Skin of body (tissue), 2 donors: ENCODE measurements around the gene AKAP11. TPM values are rescaled to one million over a fixed set of nuclear protein-coding genes. Genes with fewer than 3 reads are reported as not detected.
"Not testable (repeated sequence)": the region's sequence is repeated elsewhere in the genome, so short reads cannot be mapped to it uniquely, and the experiment has no call there.

ENCODE experiments used
- DNase-seq: peaks from one replicate; lab custom pipeline; 2025; lab: John Stamatoyannopoulos, UW
- total RNA-seq: library from RNA; depleted of rRNA; stranded (reverse); fragments of >200 nt; gene quantifications from one replicate; pipeline ENCODE4 v1.2.3, GENCODE V29; 2014

Gene AKAP11, protein sequence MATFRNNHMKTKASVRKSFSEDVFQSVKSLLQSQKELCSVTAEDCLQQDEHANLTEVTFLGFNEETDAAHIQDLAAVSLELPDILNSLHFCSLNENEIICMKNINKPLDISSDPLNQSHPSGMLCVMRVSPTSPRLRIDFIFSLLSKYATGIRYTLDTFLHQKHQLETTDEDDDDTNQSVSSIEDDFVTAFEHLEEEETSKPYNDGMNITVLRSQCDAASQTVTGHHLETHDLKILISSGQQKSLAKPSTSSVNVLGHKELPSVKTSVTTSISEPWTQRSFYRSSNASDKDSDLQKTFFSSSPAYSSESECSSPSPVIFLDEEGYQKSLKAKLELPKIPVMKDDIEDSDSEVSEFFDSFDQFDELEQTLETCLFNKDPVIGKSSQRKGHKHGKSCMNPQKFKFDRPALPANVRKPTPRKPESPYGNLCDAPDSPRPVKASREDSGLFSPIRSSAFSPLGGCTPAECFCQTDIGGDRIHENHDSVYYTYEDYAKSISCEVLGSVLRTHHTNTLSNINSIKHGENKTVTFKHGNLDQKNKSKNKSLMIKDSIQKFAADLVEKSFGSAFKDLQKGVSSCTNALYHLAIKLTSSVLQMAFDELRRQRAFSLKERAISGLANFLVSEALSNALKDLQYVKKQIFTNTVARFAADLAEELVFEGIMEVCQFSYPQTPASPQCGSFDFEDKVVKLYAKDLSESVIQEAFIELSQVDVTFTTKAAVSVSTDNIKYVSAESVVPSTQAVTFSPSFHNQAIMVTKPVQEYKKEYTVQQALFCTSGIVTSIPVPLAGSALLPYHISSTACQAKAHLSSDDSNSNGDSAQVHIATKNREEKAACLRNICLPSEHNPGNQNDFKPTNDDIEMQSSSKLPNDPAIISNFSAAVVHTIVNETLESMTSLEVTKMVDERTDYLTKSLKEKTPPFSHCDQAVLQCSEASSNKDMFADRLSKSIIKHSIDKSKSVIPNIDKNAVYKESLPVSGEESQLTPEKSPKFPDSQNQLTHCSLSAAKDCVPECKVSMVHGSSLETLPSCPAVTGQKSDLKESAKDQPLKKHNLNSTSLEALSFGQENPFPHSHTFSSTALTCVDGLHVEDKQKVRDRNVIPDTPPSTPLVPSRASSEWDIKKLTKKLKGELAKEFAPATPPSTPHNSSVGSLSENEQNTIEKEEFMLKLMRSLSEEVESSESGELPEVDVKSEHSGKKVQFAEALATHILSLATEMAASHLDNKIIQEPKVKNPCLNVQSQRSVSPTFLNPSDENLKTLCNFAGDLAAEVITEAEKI (N-terminal part only)
- 28.7 TPM for total RNA-seq

DNA sequence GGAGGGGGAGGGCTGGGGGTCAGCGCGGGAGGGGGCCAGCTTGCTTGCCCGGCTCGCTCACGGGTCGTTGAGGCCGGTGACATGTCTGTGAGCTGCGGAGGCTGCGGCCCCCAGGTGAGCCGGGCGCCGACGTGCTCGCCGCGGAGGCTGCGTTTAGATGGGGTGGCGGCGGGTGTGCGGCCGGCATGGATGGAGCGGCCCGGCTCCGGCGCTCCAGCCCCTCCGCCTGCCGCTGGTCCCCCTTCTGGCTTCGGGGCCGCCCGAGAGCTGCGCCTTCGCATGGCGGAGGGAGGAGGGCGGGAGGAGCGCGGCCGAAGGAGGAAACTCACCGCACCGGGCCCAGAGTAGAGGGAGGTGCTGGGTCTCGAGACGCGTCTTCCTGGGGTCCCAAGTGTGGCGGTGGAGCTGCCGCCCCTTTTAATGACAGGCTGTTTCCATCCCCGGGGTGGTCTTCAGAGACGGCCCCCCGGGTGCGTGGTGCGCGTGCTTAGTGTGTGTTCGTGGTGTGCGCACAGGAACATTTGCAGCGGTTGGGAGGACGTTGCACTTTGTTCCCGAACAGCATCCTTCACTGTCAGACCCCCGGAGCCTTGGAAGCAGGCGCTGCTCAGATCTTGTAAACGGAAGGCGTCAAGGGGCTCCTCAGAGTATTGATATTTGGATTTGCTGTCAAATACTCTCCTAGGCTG lies at the start of gene AKAP11:
Gene AKAP11 (plus strand): TSS at position 38 of the 689 bp plus-strand sequence. CDS start 14,197 bp downstream, outside the sequence.
- peak; percentile 51 for DNase-seq

DNA sequence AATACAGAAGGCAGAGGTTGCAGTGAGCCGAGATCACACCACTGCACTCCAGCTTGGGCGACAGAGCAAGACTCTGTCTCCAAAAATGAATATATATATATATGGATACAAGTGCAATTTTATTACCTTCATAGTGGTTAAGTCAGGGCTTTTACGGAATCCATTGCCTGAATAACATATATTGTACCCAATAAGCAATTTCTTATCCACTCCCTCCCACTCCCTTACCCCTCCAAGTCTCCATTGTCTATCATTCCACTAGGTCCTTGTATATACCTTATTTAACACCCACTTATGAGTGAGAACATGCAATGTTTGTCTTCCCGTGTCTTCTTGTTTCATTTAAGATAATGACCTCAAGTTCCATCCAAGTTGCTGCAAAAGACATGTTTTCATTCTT lies 48.3 kb upstream of the AKAP11 start:
- no peak for DNase-seq

DNA sequence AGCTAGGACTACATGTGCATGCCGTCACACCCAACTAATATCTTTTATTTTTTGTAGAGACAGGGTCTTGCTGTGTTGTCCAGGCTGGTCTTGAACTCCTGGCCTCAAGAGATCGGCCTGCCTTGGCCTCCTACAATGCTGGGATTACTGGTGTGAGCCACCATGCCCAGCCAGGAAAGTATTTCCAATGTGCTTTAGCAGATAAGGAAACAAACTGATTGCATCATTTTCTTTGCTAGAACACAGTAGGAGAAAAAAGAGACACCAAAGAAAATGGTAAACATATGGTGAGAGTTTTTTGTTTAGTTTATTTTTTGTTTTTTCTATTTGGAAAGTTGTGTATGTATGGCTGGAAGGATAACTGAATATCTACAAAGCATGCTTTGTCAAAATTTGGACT lies 46.9 kb upstream of the AKAP11 start:
- no peak for DNase-seq

DNA sequence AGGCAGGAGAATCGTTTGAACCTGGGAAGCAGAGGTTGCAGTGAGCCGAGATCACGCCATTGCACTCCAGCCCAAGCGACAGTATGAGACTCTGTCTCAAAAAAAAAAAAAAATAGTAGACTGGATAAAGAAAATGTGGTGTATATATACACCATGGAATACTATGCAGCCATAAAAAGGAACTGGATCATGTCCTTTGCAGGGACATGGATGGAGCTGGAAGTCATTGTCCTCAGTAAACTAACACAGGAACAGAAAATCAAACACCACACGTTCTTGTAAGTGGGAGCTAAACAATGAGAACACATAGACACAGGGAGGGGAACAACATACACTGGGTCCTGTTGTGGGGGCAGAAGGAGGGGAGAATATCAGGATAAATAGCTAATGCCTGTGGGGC lies 45.2 kb upstream of the AKAP11 start:
- DNase-seq = not testable (repeated sequence)

DNA sequence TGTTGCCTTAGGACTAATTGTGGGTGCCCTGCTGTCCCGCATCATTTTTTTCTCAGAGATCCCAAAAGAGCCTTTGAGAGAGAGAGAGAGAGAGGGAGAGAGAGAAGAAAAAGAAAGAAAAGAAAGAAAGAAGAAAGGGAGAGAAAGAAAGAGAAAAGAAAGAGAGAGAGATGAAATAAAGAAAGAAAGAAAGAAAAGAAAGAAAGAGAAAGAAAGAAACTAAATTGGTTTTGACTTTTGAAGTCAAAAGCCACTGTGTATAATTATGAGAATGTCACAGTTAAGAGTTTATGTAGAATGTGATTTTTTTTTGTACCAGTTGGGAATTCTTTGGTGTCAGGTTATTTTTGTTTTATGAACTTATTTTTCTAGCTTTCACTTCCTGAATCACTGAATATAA lies 43.4 kb upstream of the AKAP11 start:
- no peak for DNase-seq

DNA sequence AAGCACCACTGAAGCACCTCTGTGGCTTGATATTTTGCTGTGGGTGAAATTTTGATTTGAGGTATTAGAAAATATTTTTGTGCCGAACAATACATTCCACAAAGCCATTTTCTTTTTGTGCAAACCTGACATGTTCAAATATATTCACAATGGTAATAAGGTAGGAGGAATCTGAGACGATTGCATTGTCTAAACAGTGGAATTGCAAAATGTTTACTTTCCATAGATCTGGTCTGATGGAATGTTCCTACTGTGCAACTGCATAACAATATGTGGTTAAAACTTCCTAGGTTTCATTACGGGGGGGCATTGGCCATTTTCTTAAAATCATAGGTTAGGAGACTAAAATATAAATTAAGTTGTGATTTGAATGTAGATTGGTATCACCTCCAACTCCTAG lies 42.7 kb upstream of the AKAP11 start:
- DNase-seq = no peak

DNA sequence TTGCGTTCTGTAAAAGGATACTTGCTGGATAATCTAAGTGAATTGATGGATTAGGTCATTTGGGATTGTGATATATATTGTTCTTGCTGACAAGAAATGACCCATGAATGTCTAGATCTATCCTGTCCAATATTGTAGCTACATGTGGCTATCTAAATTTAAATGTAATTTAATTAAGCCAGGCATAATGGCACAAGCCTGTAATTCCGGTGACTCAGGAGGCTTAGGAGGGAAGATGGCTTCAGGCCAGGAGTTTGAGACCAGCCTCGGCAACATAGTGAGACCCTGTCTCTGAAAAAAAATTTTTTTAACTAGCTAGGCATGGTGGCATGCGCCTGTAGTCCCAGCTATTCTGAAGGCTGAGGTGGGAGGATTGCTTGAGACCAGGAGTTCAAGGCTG lies 39.3 kb upstream of the AKAP11 start:
- no peak for DNase-seq

DNA sequence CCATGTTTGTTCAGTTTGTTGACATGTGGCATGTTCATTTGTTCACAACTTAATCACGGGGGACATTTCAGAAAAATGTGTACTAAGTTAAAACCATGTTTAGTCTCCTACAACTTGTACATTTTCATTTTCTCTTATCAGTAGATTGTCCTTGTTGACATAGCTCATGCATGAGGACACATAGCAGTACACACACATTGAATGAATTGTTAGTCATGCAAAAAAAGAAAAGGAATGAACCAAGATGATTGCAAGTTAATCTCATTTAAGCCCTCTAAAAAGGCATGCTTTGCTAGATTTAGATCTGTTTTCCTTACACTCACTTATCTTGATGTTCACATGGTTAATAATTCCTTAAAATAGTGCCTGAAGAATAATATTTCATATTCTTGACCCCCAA lies 38.2 kb upstream of the AKAP11 start:
- no peak for DNase-seq

DNA sequence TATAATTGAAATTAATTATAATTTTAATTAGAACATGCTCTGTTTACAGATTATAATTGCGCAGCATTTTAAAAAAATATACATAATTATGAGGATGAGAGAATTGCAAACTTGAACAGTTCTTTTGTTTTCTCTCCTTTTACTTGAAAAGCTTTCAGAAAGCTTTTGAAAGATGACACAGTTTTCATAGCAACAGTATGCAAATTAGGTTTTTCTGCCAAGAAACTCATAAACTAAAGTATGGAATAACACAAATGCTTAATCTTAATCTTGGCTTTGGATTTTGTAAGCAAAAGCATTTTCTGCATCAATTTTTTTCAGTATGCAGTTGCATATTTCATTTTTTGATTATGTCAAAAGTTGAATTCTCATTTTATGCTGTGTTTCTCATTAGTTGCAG lies 32.8 kb upstream of the AKAP11 start:
- DNase-seq = peak; percentile 40

DNA sequence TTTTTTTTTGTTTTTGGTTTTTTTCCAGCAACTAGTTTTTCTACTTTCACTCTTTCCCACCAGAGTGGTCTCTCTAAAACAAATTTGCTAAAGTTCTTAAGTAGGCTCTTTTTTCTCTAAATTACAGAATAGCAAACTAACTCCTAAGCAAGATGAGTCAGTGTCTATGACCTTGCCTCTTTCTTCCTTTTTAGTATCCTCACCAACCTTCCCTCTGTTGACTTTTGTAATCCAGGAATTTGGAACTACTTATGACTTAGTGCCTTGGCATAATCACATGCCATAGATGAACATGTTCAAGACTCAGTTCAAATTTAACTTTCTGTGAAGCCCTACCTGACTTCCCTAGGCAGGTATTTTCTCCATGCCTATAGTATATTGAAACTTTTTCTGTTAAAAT lies 32.3 kb upstream of the AKAP11 start:
- no peak for DNase-seq

DNA sequence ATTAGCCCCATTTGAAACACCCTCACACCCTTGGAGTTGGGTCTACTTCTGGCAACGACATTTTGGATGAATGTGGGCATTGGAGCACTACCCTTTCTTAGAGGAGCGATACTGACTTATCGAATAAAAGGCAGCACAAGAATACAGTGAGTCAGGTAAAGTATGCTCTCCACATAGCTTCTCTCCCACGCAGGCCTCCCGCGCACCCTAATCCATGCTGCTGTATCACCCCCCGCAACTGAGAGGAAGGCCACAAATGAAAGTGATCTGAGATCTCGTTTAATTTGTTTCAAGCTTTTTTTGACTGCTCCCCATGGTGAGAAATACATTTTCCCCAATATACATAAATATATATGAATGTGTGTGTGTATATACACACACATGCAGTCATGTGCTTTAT lies 25.4 kb upstream of the AKAP11 start:
- no peak for DNase-seq

DNA sequence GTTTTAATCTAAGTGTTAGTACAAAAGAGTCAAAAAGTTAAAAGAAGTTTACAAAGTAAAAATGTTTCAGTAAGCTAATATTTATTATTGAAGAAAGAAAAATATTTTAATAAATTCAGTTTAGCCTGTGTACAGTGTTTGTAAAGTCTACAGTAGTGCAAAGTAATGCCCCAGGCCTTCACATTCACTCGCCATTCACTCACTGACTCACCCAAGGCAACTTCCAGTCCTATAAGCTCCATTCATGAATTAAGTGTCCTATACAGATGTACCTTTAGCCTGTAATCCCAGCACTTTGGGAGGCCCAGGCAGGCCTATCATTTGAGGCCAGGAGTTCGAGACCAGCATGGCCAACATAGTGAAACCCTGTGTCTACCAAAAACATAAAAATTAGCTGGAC lies 24.1 kb upstream of the AKAP11 start:
- DNase-seq = no peak

DNA sequence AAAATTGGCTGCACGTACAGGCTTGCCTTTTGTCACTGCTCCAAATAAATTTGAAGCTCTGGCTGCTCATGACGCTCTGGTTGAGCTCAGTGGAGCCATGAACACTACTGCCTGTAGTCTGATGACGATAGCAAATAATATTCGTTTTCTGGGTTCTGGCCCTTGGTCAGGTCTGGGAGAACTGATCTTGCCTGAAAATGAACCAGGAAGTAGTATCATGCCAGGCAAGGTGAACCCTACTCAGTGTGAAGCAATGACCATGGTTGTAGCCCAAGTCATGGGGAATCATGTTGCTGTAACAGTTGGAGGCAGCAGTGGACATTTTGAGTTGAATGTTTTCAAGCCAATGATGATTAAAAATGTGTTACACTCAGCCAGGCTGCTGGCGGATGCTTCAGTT lies 16.1 kb upstream of the AKAP11 start:
- DNase-seq = no peak

DNA sequence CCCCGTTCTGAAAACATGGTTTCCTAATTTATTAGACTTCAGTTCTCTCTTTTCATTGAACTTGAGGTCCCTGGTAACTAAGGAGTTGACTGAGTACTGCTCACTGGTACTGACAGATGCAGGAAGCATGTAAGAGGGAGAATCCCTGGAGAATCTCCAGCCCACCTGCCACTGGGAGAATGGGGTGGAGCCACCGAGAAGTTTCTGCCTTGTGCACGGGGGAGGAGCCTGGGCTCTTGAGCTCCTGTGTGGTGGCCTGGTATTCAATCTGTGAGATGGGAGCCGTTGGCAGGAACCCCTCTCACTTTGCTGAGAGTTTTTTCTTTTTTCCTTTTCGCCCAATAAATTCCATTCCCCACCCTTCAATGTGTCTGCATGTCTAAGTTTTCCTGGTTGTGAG lies 13.2 kb upstream of the AKAP11 start:
- no peak for DNase-seq

DNA sequence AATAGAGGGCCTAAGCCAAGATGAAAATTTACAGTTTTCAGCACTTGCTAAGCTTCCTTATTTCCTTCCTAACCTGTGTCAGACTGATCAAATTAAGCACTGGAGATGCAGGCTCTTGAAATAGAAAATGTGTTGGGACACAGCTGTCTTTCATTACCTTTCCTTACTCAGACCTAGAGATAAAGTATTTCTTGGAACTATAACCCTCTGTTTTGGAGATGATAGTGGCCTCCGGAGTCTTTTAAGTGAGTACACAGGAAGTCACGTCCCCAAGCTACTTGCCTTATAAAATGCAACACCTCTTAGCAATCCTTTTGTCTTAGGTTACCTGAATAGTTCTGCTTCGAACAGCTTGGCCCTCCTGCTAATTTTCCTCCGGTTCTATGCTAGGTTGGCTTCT lies 12.4 kb upstream of the AKAP11 start:
- no peak for DNase-seq

DNA sequence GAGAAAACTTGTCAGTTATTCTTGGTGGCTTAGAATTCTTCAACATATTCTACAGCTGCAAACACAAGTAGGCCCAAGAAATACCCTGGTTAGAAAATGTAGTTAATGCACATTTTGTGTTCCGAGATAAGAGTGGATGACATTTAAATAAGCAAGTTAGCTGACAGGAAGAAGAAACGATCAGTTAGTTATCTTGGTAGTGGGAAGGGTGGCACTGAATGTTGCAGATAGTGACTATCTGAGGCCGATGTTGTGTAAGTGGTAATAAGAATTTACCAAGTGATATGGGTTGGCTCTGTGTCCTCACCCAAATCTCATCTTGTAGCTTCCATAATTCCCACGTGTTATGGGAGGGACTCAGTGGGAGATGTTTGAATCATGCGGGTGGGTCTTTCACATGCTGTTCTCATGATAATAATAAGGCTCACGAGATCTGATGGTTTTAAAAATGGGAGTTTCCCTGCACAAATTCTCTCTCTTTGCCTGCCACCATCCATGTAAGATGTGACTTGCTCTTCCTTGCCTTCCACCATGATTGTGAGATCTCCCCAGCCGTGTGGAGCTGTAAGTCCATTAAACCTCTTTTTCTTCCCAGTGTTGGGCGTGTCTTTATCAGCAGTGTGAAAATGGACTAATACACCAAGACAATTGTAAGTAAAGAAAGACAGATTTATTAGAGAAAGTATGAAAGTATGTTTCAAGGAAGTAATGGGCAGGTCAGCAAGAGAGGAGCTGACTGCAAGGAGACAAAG lies 10.9 kb upstream of the AKAP11 start:
- DNase-seq = no peak

DNA sequence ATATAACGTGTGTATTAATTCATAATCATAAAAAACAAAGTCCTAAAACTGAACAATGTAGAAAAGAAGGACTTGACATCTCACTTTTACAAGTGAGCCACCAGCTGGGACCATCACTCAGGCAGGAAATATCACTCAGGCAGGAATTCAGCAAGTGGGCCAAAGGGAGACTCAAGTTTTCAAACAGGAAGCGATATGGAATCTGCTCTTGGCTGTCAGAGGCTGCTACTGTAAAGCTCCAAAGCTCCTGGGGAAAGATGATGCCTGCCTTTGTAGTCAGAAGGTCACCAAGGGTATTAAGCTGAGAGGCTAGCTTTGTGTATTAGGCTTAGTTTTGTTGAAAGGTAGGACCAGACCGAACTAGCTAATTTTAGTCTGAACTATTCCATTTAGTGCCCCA lies 5.5 kb upstream of the AKAP11 start:
- peak; percentile 42 for DNase-seq

DNA sequence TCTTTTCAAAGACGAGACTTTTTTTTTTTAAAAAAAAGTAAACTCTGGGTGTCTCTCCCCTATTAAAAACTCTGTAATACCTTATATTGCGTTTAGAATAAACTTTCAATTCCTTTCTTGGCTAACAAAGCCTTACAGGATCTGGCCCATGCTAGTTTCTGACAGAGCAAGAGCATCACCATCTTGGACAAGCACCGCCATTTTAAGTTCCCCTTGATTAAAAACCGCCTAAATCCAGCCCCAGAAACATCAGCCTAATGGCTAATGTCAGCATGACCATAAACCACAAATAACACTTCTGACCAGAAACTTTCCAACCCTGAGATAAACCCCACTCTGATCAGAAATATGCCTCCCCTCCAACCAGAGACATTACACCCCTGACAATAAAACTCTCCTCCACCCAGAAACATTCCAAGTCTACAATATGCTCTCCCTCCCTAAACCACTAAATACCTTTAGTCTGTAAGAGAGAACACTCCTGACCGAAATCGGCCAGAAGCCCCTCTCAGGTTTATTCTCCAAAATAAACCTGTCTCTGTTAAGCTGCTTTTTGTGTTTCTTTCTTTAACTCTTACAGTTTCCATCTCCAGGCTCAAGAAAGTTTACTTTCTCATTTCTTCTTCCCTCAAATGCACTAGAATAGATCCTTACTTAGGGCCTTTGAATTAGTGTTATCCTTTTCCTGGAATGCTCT lies 1.6 kb upstream of the AKAP11 start:
- DNase-seq = no peak

DNA sequence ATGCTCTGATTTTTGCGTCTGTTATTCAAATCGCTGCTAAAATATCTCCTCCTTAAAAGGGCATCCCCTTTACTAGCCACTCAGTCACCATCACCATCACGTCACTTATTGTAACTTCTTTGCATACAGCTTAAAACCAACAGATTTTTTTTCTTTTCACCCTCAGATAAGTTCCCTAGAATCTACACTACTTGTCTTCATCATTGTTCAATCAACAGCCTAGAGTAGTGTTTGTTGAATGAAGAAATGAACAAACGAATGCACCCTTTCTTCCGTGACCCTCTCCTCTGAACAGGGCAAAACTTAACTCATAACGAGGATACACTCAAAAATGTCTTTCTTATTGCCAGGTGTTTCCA lies 1.1 kb upstream of the AKAP11 start:
- DNase-seq = no peak
